Neural progenitor cell (in vitro differentiated cells): ENCODE measurements around the gene POC1A.

Experiments used
- CTCF ChIP-seq: fragments of 200-600 bp; sonication (generic); IDR thresholded peaks from 2 replicates; pipeline ENCODE4 v1.5.1; 2017; ENCODE audit warnings: antibody characterized with exemption, mild to moderate bottlenecking
- EZH2 ChIP-seq: fragments of 200-600 bp; sonication (generic); IDR thresholded peaks from 2 replicates; pipeline ENCODE4 v1.6.1; 2017; ENCODE audit warnings: antibody characterized with exemption, mild to moderate bottlenecking, moderate library complexity
- EZH2phosphoT487 ChIP-seq: fragments of 200-600 bp; sonication (generic); IDR thresholded peaks from 2 replicates; pipeline ENCODE4 v1.6.1; 2017; ENCODE audit warnings: antibody characterized with exemption

- TF ChIP-seq CTCF (no peak), EZH2phosphoT487 (no peak), EZH2 (no peak)
These were observed 21.4 kb upstream of the POC1A start for GRCh38 chr3:52175416-52176179.
